Measurements from ENCODE around the gene ZNF77.

- TF ChIP-seq POLR2A (IDR thresholded peaks at IDR 0.05), result no peak
- no peak for TF ChIP-seq CTCF (IDR thresholded peaks at IDR 0.05)
- TF ChIP-seq POLR2AphosphoS5 (IDR thresholded peaks at IDR 0.05), result peak in 1 of 3 donors; percentile 10
- TF ChIP-seq EP300 (IDR thresholded peaks at IDR 0.05), result no peak
Observed at GRCh38 chr19:2923510-2923909, 21.3 kb downstream of the ZNF77 start.
